ENCODE results near the gene PLLP. TPM values are rescaled to one million over a fixed set of nuclear protein-coding genes. Genes with fewer than 3 reads are reported as not detected.

PLLP gene
- polyA plus RNA-seq, 1 donor from 2014 or later, result not detected

- TF ChIP-seq REST (IDR thresholded peaks at IDR 0.05; ENCODE audit: borderline replicate concordance), result no peak
- TF ChIP-seq SMC3 (conservative IDR thresholded peaks at IDR 0.05; ENCODE audit: poor library complexity), result no peak
- TF ChIP-seq EZH2 (IDR thresholded peaks at IDR 0.05; ENCODE audit: borderline replicate concordance, insufficient read depth, low read length, poor library complexity, severe bottlenecking), result no peak
- no peak for TF ChIP-seq EP300 (conservative IDR thresholded peaks at IDR 0.05; ENCODE audit: poor library complexity, severe bottlenecking)
- TF ChIP-seq TAF1 (IDR thresholded peaks at IDR 0.05; ENCODE audit: low read depth), result no peak
- no peak for TF ChIP-seq RAD21 (conservative IDR thresholded peaks at IDR 0.05)
- TF ChIP-seq CTCF (IDR thresholded peaks at IDR 0.05; ENCODE audit: poor library complexity, severe bottlenecking), result no peak
- no peak for TF ChIP-seq MXI1 (conservative IDR thresholded peaks at IDR 0.05; ENCODE audit: poor library complexity, severe bottlenecking)
- TF ChIP-seq POLR2AphosphoS5 (IDR thresholded peaks at IDR 0.05), result no peak
- Histone ChIP-seq H3K4me2 (ENCODE audit: low read length) (no peak overlapping the region), H3K36me3 (ENCODE audit: insufficient read depth, low read length) (no peaks in the 10 kb centered on the region), H3K4me3 (ENCODE audit: low read length) (no peak overlapping the region), H3K27ac (ENCODE audit: low read length) (no peak overlapping the region), H3K9me2 (ENCODE audit: insufficient read depth, low read length) (no peaks in the 10 kb centered on the region), H3K79me2 (replicated peaks; ENCODE audit: insufficient read depth, low read length) (no peaks in the 10 kb centered on the region), H3F3A (ENCODE audit: insufficient read depth, low read length, poor library complexity, severe bottlenecking) (no peaks in the 10 kb centered on the region), H4K20me1 (ENCODE audit: insufficient read depth) (no peaks in the 10 kb centered on the region), H2AFZ (ENCODE audit: low read depth, low read length) (no peak overlapping the region), H3K27me3 (ENCODE audit: insufficient read depth, low read depth, low read length) (no peaks in the 10 kb centered on the region), H3K9me3 (ENCODE audit: low read length) (no peaks in the 10 kb centered on the region), H3K9ac (ENCODE audit: low read length) (no peak overlapping the region)
Measured at GRCh38 chr16:57271867-57272495, 12.5 kb downstream of the PLLP start.

- Histone ChIP-seq H3K4me2 (ENCODE audit: low read length) (no peak overlapping the region), H3K9ac (ENCODE audit: low read length) (no peak overlapping the region), H4K20me1 (ENCODE audit: insufficient read depth) (no peaks in the 10 kb centered on the region), H3K27me3 (ENCODE audit: insufficient read depth, low read depth, low read length) (no peaks in the 10 kb centered on the region), H3K9me3 (ENCODE audit: low read length) (no peaks in the 10 kb centered on the region), H3K4me3 (ENCODE audit: low read length) (no peak overlapping the region), H3F3A (ENCODE audit: insufficient read depth, low read length, poor library complexity, severe bottlenecking) (no peaks in the 10 kb centered on the region), H3K27ac (ENCODE audit: low read length) (no peak overlapping the region), H3K9me2 (ENCODE audit: insufficient read depth, low read length) (no peaks in the 10 kb centered on the region), H3K79me2 (replicated peaks; ENCODE audit: insufficient read depth, low read length) (no peaks in the 10 kb centered on the region), H3K36me3 (ENCODE audit: insufficient read depth, low read length) (no peaks in the 10 kb centered on the region), H2AFZ (ENCODE audit: low read depth, low read length) (no peak overlapping the region)
- TF ChIP-seq EP300 (conservative IDR thresholded peaks at IDR 0.05; ENCODE audit: poor library complexity, severe bottlenecking) (no peak), EZH2 (IDR thresholded peaks at IDR 0.05; ENCODE audit: borderline replicate concordance, insufficient read depth, low read length, poor library complexity, severe bottlenecking) (no peak), REST (IDR thresholded peaks at IDR 0.05; ENCODE audit: borderline replicate concordance) (no peak), MXI1 (conservative IDR thresholded peaks at IDR 0.05; ENCODE audit: poor library complexity, severe bottlenecking) (no peak), RAD21 (conservative IDR thresholded peaks at IDR 0.05) (no peak), SMC3 (conservative IDR thresholded peaks at IDR 0.05; ENCODE audit: poor library complexity) (no peak)
Measured at GRCh38 chr16:57271063-57271345, 13.5 kb downstream of the PLLP start.

Data from neural cell (in vitro differentiated cells).